ENCODE measurements around the gene CNTD1. TPM values are rescaled to one million over a fixed set of nuclear protein-coding genes. Genes with fewer than 3 reads are reported as not detected.
A peak's percentile ranks its signal among the peaks of the same experiment; 100 is the strongest.
"Not testable (repeated sequence)": the region's sequence is repeated elsewhere in the genome, so short reads cannot be mapped to it uniquely, and the experiment has no call there.

The CNTD1 gene
- total and polyA plus RNA-seq, 2 donors: 0.09 to 0.32 TPM

- Histone ChIP-seq H3K27ac (ENCODE audit: low read depth in 1 of 2, low read length in 1 of 2) (no peak overlapping the region), H3K9me3 (ENCODE audit: control insufficient read depth in 2 of 2, insufficient read depth in 1 of 2, low read length in 1 of 2) (no peaks in the 10 kb centered on the region), H3K36me3 (ENCODE audit: control insufficient read depth in 2 of 2, insufficient read depth in 2 of 2, low read length in 1 of 2) (no peaks in the 10 kb centered on the region), H3K27me3 (ENCODE audit: control insufficient read depth in 2 of 2, insufficient read depth in 1 of 2, low read length in 1 of 2) (peaks cover 40 to 65% of the 10 kb centered on the region in 2 donors), H3K4me3 (ENCODE audit: low read length in 2 of 2) (peak overlapping the region in 1 of 2 donors; percentile 47), H3K4me1 (ENCODE audit: control insufficient read depth in 2 of 2, insufficient read depth in 2 of 2, low read length in 2 of 2) (peaks cover 3 to 13% of the 10 kb centered on the region in 2 donors)
- WGBS: 76% methylated on average over 12 of the region's 12 CpGs
- no peak for DNase-seq (ENCODE audit: low read depth in 6 of 9, low spot score in 9 of 9)
These were observed 37.0 kb upstream of the CNTD1 start for GRCh38 chr17:42761638-42762037.

GRCh38 chr17:42766124-42766523 is 32.5 kb upstream of the CNTD1 start:
- WGBS: 95% methylated on average over 6 of the region's 6 CpGs
- H3K27me3 ChIP-seq (ENCODE audit: control insufficient read depth in 2 of 2, insufficient read depth in 1 of 2, low read length in 1 of 2): peaks cover 19 to 31% of the 10 kb centered on the region in 2 donors
- H3K36me3 ChIP-seq (ENCODE audit: control insufficient read depth in 2 of 2, insufficient read depth in 2 of 2, low read length in 1 of 2): no peaks in the 10 kb centered on the region
- no peak overlapping the region for H3K4me3 ChIP-seq (ENCODE audit: low read length in 2 of 2)
- H3K27ac ChIP-seq (ENCODE audit: low read depth in 1 of 2, low read length in 1 of 2): no peak overlapping the region
- DNase-seq (ENCODE audit: low read depth in 6 of 9, low spot score in 9 of 9): no peak
- no peaks in the 10 kb centered on the region for H3K9me3 ChIP-seq (ENCODE audit: control insufficient read depth in 2 of 2, insufficient read depth in 1 of 2, low read length in 1 of 2)
- H3K4me1 ChIP-seq (ENCODE audit: control insufficient read depth in 2 of 2, insufficient read depth in 2 of 2, low read length in 2 of 2): peaks cover 0 to 8% of the 10 kb centered on the region in 2 donors

GRCh38 chr17:42767512-42767911 is 31.1 kb upstream of the CNTD1 start:
- no peak overlapping the region for H3K4me3 ChIP-seq (ENCODE audit: low read length in 2 of 2)
- H3K36me3 ChIP-seq (ENCODE audit: control insufficient read depth in 2 of 2, insufficient read depth in 2 of 2, low read length in 1 of 2): no peaks in the 10 kb centered on the region
- H3K27ac ChIP-seq (ENCODE audit: low read depth in 1 of 2, low read length in 1 of 2): no peak overlapping the region
- DNase-seq (ENCODE audit: low read depth in 6 of 9, low spot score in 9 of 9): no peak
- no peaks in the 10 kb centered on the region for H3K9me3 ChIP-seq (ENCODE audit: control insufficient read depth in 2 of 2, insufficient read depth in 1 of 2, low read length in 1 of 2)
- H3K4me1 ChIP-seq (ENCODE audit: control insufficient read depth in 2 of 2, insufficient read depth in 2 of 2, low read length in 2 of 2): no peaks in the 10 kb centered on the region
- H3K27me3 ChIP-seq (ENCODE audit: control insufficient read depth in 2 of 2, insufficient read depth in 1 of 2, low read length in 1 of 2): peaks cover 6 to 17% of the 10 kb centered on the region in 2 donors

- H3K4me1 ChIP-seq (ENCODE audit: control insufficient read depth in 2 of 2, insufficient read depth in 2 of 2, low read length in 2 of 2); H3K27ac ChIP-seq (ENCODE audit: low read depth in 1 of 2, low read length in 1 of 2); H3K9me3 ChIP-seq (ENCODE audit: control insufficient read depth in 2 of 2, insufficient read depth in 1 of 2, low read length in 1 of 2); DNase-seq (ENCODE audit: low read depth in 6 of 9, low spot score in 9 of 9); H3K4me3 ChIP-seq (ENCODE audit: low read length in 2 of 2); H3K36me3 ChIP-seq (ENCODE audit: control insufficient read depth in 2 of 2, insufficient read depth in 2 of 2, low read length in 1 of 2): not testable (repeated sequence)
- WGBS: 80% methylated on average over 9 of the region's 9 CpGs
- peaks cover under 1 to 12% of the 10 kb centered on the region in 2 donors for H3K27me3 ChIP-seq (ENCODE audit: control insufficient read depth in 2 of 2, insufficient read depth in 1 of 2, low read length in 1 of 2)
These were observed 30.7 kb upstream of the CNTD1 start for GRCh38 chr17:42768006-42768405.

- peaks cover 9 to 12% of the 10 kb centered on the region in 2 donors for H3K4me1 ChIP-seq (ENCODE audit: control insufficient read depth in 2 of 2, insufficient read depth in 2 of 2, low read length in 2 of 2)
These were observed 28.7 kb upstream of the CNTD1 start for GRCh38 chr17:42769964-42770363.

GRCh38 chr17:42772945-42773289 is 25.7 kb upstream of the CNTD1 start:
- under 1% methylated on average over 3 of the region's 3 CpGs for WGBS
- Histone ChIP-seq H3K4me1 (ENCODE audit: control insufficient read depth in 2 of 2, insufficient read depth in 2 of 2, low read length in 2 of 2) (peaks cover 9 to 12% of the 10 kb centered on the region in 2 donors), H3K9me3 (ENCODE audit: control insufficient read depth in 2 of 2, insufficient read depth in 1 of 2, low read length in 1 of 2) (no peaks in the 10 kb centered on the region), H3K27me3 (ENCODE audit: control insufficient read depth in 2 of 2, insufficient read depth in 1 of 2, low read length in 1 of 2) (peaks cover 0 to 2% of the 10 kb centered on the region in 2 donors), H3K36me3 (ENCODE audit: control insufficient read depth in 2 of 2, insufficient read depth in 2 of 2, low read length in 1 of 2) (peaks cover 10 to 27% of the 10 kb centered on the region in 2 donors), H3K27ac (ENCODE audit: low read depth in 1 of 2, low read length in 1 of 2) (peak overlapping the region; percentile 31 to 72), H3K4me3 (ENCODE audit: low read length in 2 of 2) (peak overlapping the region; percentile 52 to 76)
- no peak for DNase-seq (ENCODE audit: low read depth in 6 of 9, low spot score in 9 of 9)

More at GRCh38 chr17:42769964-42770363, 28.7 kb upstream of the CNTD1 start:
- H3K4me3 ChIP-seq (ENCODE audit: low read length in 2 of 2); H3K36me3 ChIP-seq (ENCODE audit: control insufficient read depth in 2 of 2, insufficient read depth in 2 of 2, low read length in 1 of 2); H3K9me3 ChIP-seq (ENCODE audit: control insufficient read depth in 2 of 2, insufficient read depth in 1 of 2, low read length in 1 of 2); H3K27me3 ChIP-seq (ENCODE audit: control insufficient read depth in 2 of 2, insufficient read depth in 1 of 2, low read length in 1 of 2); DNase-seq (ENCODE audit: low read depth in 6 of 9, low spot score in 9 of 9); H3K27ac ChIP-seq (ENCODE audit: low read depth in 1 of 2, low read length in 1 of 2): not testable (repeated sequence)
- 96% methylated on average over 10 of the region's 10 CpGs for WGBS

GRCh38 chr17:42773290-42774035 is 25.2 kb upstream of the CNTD1 start, which contains the start of gene VPS25:
Gene VPS25 (plus strand): TSS chr17:42773449. CDS start chr17:42773476, 27 bp downstream.
- H3K27me3 ChIP-seq (ENCODE audit: control insufficient read depth in 2 of 2, insufficient read depth in 1 of 2, low read length in 1 of 2): no peaks in the 10 kb centered on the region
- H3K36me3 ChIP-seq (ENCODE audit: control insufficient read depth in 2 of 2, insufficient read depth in 2 of 2, low read length in 1 of 2): peaks cover 12 to 32% of the 10 kb centered on the region in 2 donors
- H3K9me3 ChIP-seq (ENCODE audit: control insufficient read depth in 2 of 2, insufficient read depth in 1 of 2, low read length in 1 of 2): no peaks in the 10 kb centered on the region
- peak; percentile 55 to 87 (median 65) for DNase-seq (ENCODE audit: low read depth in 6 of 9, low spot score in 9 of 9)
- H3K4me1 ChIP-seq (ENCODE audit: control insufficient read depth in 2 of 2, insufficient read depth in 2 of 2, low read length in 2 of 2): peaks cover 9 to 12% of the 10 kb centered on the region in 2 donors
- peak within 1 kb of the TSS; percentile 31 to 72 for H3K27ac ChIP-seq (ENCODE audit: low read depth in 1 of 2, low read length in 1 of 2)
- H3K4me3 ChIP-seq (ENCODE audit: low read length in 2 of 2): peak within 1 kb of the TSS; percentile 52 to 76
- 6% methylated on average over 39 of the region's 39 CpGs for WGBS

- H3K36me3 ChIP-seq (ENCODE audit: control insufficient read depth in 2 of 2, insufficient read depth in 2 of 2, low read length in 1 of 2): peaks cover 20 to 38% of the 10 kb centered on the region in 2 donors
- H3K4me3 ChIP-seq (ENCODE audit: low read length in 2 of 2): peak overlapping the region; percentile 52 to 76
- peaks cover 9 to 12% of the 10 kb centered on the region in 2 donors for H3K4me1 ChIP-seq (ENCODE audit: control insufficient read depth in 2 of 2, insufficient read depth in 2 of 2, low read length in 2 of 2)
- no peaks in the 10 kb centered on the region for H3K27me3 ChIP-seq (ENCODE audit: control insufficient read depth in 2 of 2, insufficient read depth in 1 of 2, low read length in 1 of 2)
- H3K27ac ChIP-seq (ENCODE audit: low read depth in 1 of 2, low read length in 1 of 2): no peak overlapping the region
- 93% methylated on average over 3 of the region's 3 CpGs for WGBS
- no peaks in the 10 kb centered on the region for H3K9me3 ChIP-seq (ENCODE audit: control insufficient read depth in 2 of 2, insufficient read depth in 1 of 2, low read length in 1 of 2)
- no peak for DNase-seq (ENCODE audit: low read depth in 6 of 9, low spot score in 9 of 9)
These were observed 24.5 kb upstream of the CNTD1 start for GRCh38 chr17:42774066-42774745.

GRCh38 chr17:42775534-42776098 is 23.0 kb upstream of the CNTD1 start:
- Histone ChIP-seq H3K9me3 (ENCODE audit: control insufficient read depth in 2 of 2, insufficient read depth in 1 of 2, low read length in 1 of 2) (no peaks in the 10 kb centered on the region), H3K27ac (ENCODE audit: low read depth in 1 of 2, low read length in 1 of 2) (no peak overlapping the region), H3K36me3 (ENCODE audit: control insufficient read depth in 2 of 2, insufficient read depth in 2 of 2, low read length in 1 of 2) (peaks cover 25 to 41% of the 10 kb centered on the region in 2 donors), H3K27me3 (ENCODE audit: control insufficient read depth in 2 of 2, insufficient read depth in 1 of 2, low read length in 1 of 2) (peaks cover 7 to 14% of the 10 kb centered on the region in 2 donors), H3K4me3 (ENCODE audit: low read length in 2 of 2) (no peak overlapping the region), H3K4me1 (ENCODE audit: control insufficient read depth in 2 of 2, insufficient read depth in 2 of 2, low read length in 2 of 2) (peaks cover 9 to 14% of the 10 kb centered on the region in 2 donors)
- DNase-seq (ENCODE audit: low read depth in 6 of 9, low spot score in 9 of 9): no peak
- WGBS: 95% methylated on average over 3 of the region's 3 CpGs
